Measurements from ENCODE around the gene GRAP. TPM values are rescaled to one million over a fixed set of nuclear protein-coding genes. Genes with fewer than 3 reads are reported as not detected.
"Not testable (repeated sequence)": the region's sequence is repeated elsewhere in the genome, so short reads cannot be mapped to it uniquely, and the experiment has no call there.

Gene GRAP
- total RNA-seq, 1 donor from 2014 or later: not detected

- DNase-seq (ENCODE audit: extremely low spot score, unreplicated experiment): no peak
- no peak overlapping the region for H3K27ac Mint-ChIP-seq (ENCODE audit: unreplicated experiment)
- no peaks in the 10 kb centered on the region for H3K4me1 Mint-ChIP-seq (ENCODE audit: unreplicated experiment)
- no peaks in the 10 kb centered on the region for H3K9me3 Mint-ChIP-seq (ENCODE audit: unreplicated experiment)
- TF ChIP-seq CTCF (IDR thresholded peaks at IDR 0.05): no peak
- no peak overlapping the region for H3K4me3 Mint-ChIP-seq (ENCODE audit: unreplicated experiment)
- no peaks in the 10 kb centered on the region for H3K36me3 Mint-ChIP-seq (ENCODE audit: unreplicated experiment)
- H3K27me3 Mint-ChIP-seq (ENCODE audit: unreplicated experiment): no peaks in the 10 kb centered on the region
These were observed 22.4 kb downstream of the GRAP start for GRCh38 chr17:19024101-19025078.

GRCh38 chr17:19023209-19023999 lies 23.4 kb downstream of the GRAP start:
- no peaks in the 10 kb centered on the region for H3K9me3 Mint-ChIP-seq (ENCODE audit: unreplicated experiment)
- H3K4me3 Mint-ChIP-seq (ENCODE audit: unreplicated experiment): no peak overlapping the region
- no peak for TF ChIP-seq CTCF (IDR thresholded peaks at IDR 0.05)
- no peak overlapping the region for H3K27ac Mint-ChIP-seq (ENCODE audit: unreplicated experiment)
- H3K27me3 Mint-ChIP-seq (ENCODE audit: unreplicated experiment): no peaks in the 10 kb centered on the region
- no peak for DNase-seq (ENCODE audit: extremely low spot score, unreplicated experiment)
- peaks cover 1% of the 10 kb centered on the region for H3K4me1 Mint-ChIP-seq (ENCODE audit: unreplicated experiment)
- no peaks in the 10 kb centered on the region for H3K36me3 Mint-ChIP-seq (ENCODE audit: unreplicated experiment)

GRCh38 chr17:19022747-19023146 lies 24.0 kb downstream of the GRAP start:
- Mint-ChIP-seq H3K4me3 (ENCODE audit: unreplicated experiment) (no peak overlapping the region), H3K27ac (ENCODE audit: unreplicated experiment) (no peak overlapping the region), H3K36me3 (ENCODE audit: unreplicated experiment) (no peaks in the 10 kb centered on the region), H3K9me3 (ENCODE audit: unreplicated experiment) (no peaks in the 10 kb centered on the region), H3K4me1 (ENCODE audit: unreplicated experiment) (peaks cover 1% of the 10 kb centered on the region), H3K27me3 (ENCODE audit: unreplicated experiment) (no peaks in the 10 kb centered on the region)
- TF ChIP-seq CTCF (IDR thresholded peaks at IDR 0.05): no peak
- no peak for DNase-seq (ENCODE audit: extremely low spot score, unreplicated experiment)

- Mint-ChIP-seq H3K36me3 (ENCODE audit: unreplicated experiment) (no peaks in the 10 kb centered on the region), H3K27me3 (ENCODE audit: unreplicated experiment) (no peaks in the 10 kb centered on the region), H3K9me3 (ENCODE audit: unreplicated experiment) (no peaks in the 10 kb centered on the region), H3K4me3 (ENCODE audit: unreplicated experiment) (no peak overlapping the region), H3K27ac (ENCODE audit: unreplicated experiment) (no peak overlapping the region), H3K4me1 (ENCODE audit: unreplicated experiment) (peaks cover 1% of the 10 kb centered on the region)
- no peak for DNase-seq (ENCODE audit: extremely low spot score, unreplicated experiment)
- TF ChIP-seq CTCF (IDR thresholded peaks at IDR 0.05): no peak
These were observed 24.6 kb downstream of the GRAP start for GRCh38 chr17:19022128-19022527.

- Mint-ChIP-seq H3K27ac (ENCODE audit: unreplicated experiment) (no peak overlapping the region), H3K4me1 (ENCODE audit: unreplicated experiment) (peaks cover 1% of the 10 kb centered on the region), H3K4me3 (ENCODE audit: unreplicated experiment) (no peak overlapping the region), H3K9me3 (ENCODE audit: unreplicated experiment) (no peaks in the 10 kb centered on the region), H3K36me3 (ENCODE audit: unreplicated experiment) (no peaks in the 10 kb centered on the region), H3K27me3 (ENCODE audit: unreplicated experiment) (no peaks in the 10 kb centered on the region)
- DNase-seq (ENCODE audit: extremely low spot score, unreplicated experiment): no peak
- no peak for TF ChIP-seq CTCF (IDR thresholded peaks at IDR 0.05)
These were observed 25.1 kb downstream of the GRAP start for GRCh38 chr17:19021622-19022083.

GRCh38 chr17:19021011-19021621 lies 25.6 kb downstream of the GRAP start:
- H3K4me1 Mint-ChIP-seq (ENCODE audit: unreplicated experiment); DNase-seq (ENCODE audit: extremely low spot score, unreplicated experiment); H3K27ac Mint-ChIP-seq (ENCODE audit: unreplicated experiment); H3K36me3 Mint-ChIP-seq (ENCODE audit: unreplicated experiment); H3K27me3 Mint-ChIP-seq (ENCODE audit: unreplicated experiment); H3K9me3 Mint-ChIP-seq (ENCODE audit: unreplicated experiment); H3K4me3 Mint-ChIP-seq (ENCODE audit: unreplicated experiment): not testable (repeated sequence)
